ENCODE results near the gene UBE2O.
A peak's percentile ranks its signal among the peaks of the same experiment; 100 is the strongest.

UBE2O gene

DNA sequence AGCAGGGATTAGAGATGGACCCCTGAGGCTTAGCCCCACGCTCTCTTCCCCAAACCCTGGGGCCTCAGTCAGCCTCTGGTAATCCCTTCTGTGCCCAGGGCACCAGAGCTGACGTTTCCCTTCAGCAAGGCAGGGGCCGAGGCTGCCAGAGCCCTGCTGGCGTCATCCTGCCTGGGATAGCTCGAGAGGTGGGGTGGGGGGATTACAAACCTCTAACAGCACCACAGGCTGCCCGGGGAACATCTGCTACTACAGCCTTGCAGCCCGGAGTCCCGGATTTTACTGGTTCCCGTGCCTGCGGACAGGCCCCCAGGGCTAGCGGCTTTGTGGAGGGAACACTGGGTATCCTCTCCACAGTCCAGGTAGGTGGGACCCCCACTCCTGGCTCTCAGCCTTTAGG lies 14.4 kb upstream of the UBE2O start, which contains the start of gene AANAT:
AANAT (plus strand) TSS at position 238 of the 400 bp plus-strand sequence. CDS start 1,144 bp downstream, outside the sequence.
- H3K4me1 ChIP-seq (ENCODE audit: control insufficient read depth, insufficient read depth, low read length), result peaks cover 12% of the 10 kb centered on the region
- no peaks in the 10 kb centered on the region for H3K9me3 ChIP-seq (ENCODE audit: control insufficient read depth, low read length)
- H3K27ac ChIP-seq (ENCODE audit: insufficient read depth, low read depth, low read length, poor library complexity, severe bottlenecking), result peak within 1 kb of the TSS; percentile 66
- no peaks in the 10 kb centered on the region for H3K27me3 ChIP-seq (ENCODE audit: control insufficient read depth, insufficient read depth, low read length, poor library complexity, severe bottlenecking)
- 35% methylated on average over 11 of the region's 11 CpGs for WGBS, 2 experiments
- H3K4me3 ChIP-seq (ENCODE audit: insufficient read depth, low read depth, low read length), result no peak within 1 kb of the TSS
- H3K36me3 ChIP-seq (ENCODE audit: control insufficient read depth, insufficient read depth, low read length), result no peaks in the 10 kb centered on the region

DNA sequence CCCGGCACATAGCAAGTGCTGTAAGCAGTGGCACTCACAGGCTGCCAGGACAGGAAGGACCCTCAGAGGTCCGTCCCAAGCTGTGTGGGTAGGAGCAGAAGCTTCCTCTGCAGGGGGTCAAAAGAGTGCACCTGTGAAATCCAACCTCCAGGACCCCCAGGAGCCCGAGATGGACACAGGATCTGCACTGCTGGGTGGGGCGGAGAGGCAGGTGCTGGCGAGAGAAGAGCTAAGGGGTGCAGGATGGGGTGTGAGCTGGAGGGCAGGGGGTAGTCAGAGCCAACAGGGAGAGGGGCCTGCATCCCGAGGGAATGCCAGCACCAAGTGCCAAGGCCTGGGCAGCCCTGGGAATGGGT lies 13.8 kb upstream of the UBE2O start:
- Histone ChIP-seq H3K9me3 (ENCODE audit: control insufficient read depth, low read length) (no peaks in the 10 kb centered on the region), H3K4me1 (ENCODE audit: control insufficient read depth, insufficient read depth, low read length) (peaks cover 12% of the 10 kb centered on the region), H3K27ac (ENCODE audit: insufficient read depth, low read depth, low read length, poor library complexity, severe bottlenecking) (no peak overlapping the region), H3K4me3 (ENCODE audit: insufficient read depth, low read depth, low read length) (no peak overlapping the region), H3K36me3 (ENCODE audit: control insufficient read depth, insufficient read depth, low read length) (no peaks in the 10 kb centered on the region), H3K27me3 (ENCODE audit: control insufficient read depth, insufficient read depth, low read length, poor library complexity, severe bottlenecking) (no peaks in the 10 kb centered on the region)
- 86 to 87% methylated on average over 6 of the region's 6 CpGs for WGBS, 2 experiments

DNA sequence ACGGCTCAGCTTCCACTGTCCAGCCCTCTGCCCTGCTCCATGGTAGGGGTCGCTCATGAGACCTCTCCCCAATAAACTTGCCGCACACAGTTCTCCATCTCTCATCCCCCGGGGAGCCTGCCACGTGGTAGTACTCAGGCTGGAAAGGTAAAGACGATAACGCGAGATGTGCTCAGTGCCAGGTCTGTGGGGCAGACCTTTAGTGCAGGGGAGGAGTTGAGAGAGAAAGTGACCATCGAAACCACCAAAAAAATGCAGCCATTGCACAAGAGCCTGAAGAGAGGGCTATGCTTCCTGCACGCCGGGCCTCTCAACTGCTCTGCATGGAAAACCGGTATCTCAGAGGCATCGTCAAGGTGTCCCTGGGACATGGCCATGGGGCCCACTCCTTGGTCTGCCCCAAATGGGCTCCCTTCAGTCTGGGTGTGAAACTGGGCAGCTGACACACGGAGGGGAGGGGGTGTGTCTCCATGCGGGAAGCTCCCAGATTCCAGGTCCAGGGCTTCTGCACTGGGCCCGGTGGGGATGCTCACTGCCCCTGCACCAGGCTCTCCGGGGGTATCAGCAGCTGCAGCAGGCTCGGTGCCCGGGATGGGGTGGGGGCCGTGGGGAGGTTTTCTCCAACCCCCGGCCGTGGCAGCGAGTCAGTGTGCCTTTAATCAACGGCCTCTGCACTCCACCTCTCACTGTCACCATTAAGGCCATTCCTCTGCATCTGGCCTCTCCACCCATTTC lies 9.8 kb upstream of the UBE2O start:
- H3K4me3 ChIP-seq (ENCODE audit: insufficient read depth, low read depth, low read length), result no peak overlapping the region
- peaks cover 6% of the 10 kb centered on the region for H3K4me1 ChIP-seq (ENCODE audit: control insufficient read depth, insufficient read depth, low read length)
- WGBS, 2 experiments, result 88 to 92% methylated on average over 24 of the region's 24 CpGs
- no peaks in the 10 kb centered on the region for H3K27me3 ChIP-seq (ENCODE audit: control insufficient read depth, insufficient read depth, low read length, poor library complexity, severe bottlenecking)
- H3K9me3 ChIP-seq (ENCODE audit: control insufficient read depth, low read length), result no peaks in the 10 kb centered on the region
- no peak overlapping the region for H3K27ac ChIP-seq (ENCODE audit: insufficient read depth, low read depth, low read length, poor library complexity, severe bottlenecking)
- H3K36me3 ChIP-seq (ENCODE audit: control insufficient read depth, insufficient read depth, low read length), result no peaks in the 10 kb centered on the region

DNA sequence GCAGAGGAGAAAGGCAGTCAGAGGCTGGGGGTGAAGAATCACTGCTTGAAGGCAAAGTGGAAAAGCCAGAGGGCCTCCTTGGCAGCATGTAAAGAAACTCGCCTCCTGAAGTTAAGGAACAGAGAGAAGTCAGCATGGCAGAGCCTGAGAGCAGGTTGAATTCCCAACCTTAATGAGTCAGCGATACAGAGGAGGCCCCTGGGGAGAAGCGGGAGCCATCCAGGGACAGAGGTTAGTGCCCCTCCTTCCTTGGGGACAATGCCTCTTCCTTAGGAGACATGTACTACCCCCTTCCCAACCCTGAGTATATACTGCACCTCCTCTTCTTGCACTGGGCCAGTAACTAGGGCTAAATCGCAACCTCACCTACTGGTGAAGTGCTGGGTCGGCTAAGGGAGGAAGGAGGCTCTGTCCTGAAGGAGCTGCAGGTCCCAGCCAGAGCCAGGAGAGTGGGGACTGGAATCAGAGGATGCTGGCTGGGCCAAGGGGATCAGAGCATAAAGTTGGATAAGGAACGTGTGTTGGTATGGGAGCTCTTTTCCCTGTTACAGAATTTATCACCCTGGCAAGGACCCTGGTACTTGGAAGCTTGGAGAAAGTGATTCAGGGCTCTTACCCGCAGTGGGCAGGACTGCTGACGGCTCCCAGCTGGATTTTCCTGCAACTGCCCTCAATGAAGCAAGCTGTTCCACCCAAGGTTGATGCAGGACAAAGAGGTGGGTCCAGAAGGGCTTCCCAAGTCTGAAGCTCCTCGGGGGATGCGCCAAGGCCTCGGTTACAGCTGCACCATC lies 9.0 kb upstream of the UBE2O start:
- 76 to 79% methylated on average over 11 of the region's 11 CpGs for WGBS, 2 experiments
- H3K9me3 ChIP-seq (ENCODE audit: control insufficient read depth, low read length), result no peaks in the 10 kb centered on the region
- no peak overlapping the region for H3K4me3 ChIP-seq (ENCODE audit: insufficient read depth, low read depth, low read length)
- H3K27me3 ChIP-seq (ENCODE audit: control insufficient read depth, insufficient read depth, low read length, poor library complexity, severe bottlenecking), result no peaks in the 10 kb centered on the region
- no peak overlapping the region for H3K27ac ChIP-seq (ENCODE audit: insufficient read depth, low read depth, low read length, poor library complexity, severe bottlenecking)
- no peaks in the 10 kb centered on the region for H3K36me3 ChIP-seq (ENCODE audit: control insufficient read depth, insufficient read depth, low read length)
- H3K4me1 ChIP-seq (ENCODE audit: control insufficient read depth, insufficient read depth, low read length), result no peaks in the 10 kb centered on the region

DNA sequence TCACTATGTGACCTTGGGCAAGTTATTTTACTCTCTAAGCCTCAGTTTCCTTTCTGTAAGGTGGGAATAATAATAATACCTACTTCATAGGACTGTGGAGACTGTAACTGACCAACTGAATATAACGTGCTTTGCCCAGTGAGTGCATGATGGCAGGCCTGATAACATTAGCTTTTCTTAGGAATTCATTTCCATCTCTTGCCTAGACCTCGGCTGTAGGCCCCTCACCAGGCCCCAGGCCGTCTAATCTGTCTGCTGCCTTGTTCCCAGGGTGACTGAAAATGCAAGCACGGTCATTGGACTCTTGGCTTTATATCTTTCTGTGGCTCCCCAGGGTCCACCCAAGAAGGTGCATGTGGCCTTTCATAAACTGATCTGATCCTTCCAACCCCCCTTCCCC lies 6.7 kb upstream of the UBE2O start:
- H3K4me1 ChIP-seq (ENCODE audit: control insufficient read depth, insufficient read depth, low read length), result no peaks in the 10 kb centered on the region
- no peak overlapping the region for H3K4me3 ChIP-seq (ENCODE audit: insufficient read depth, low read depth, low read length)
- no peaks in the 10 kb centered on the region for H3K27me3 ChIP-seq (ENCODE audit: control insufficient read depth, insufficient read depth, low read length, poor library complexity, severe bottlenecking)
- no peaks in the 10 kb centered on the region for H3K36me3 ChIP-seq (ENCODE audit: control insufficient read depth, insufficient read depth, low read length)
- 82 to 92% methylated on average over 4 of the region's 4 CpGs for WGBS, 2 experiments
- H3K9me3 ChIP-seq (ENCODE audit: control insufficient read depth, low read length), result no peaks in the 10 kb centered on the region
- H3K27ac ChIP-seq (ENCODE audit: insufficient read depth, low read depth, low read length, poor library complexity, severe bottlenecking), result no peak overlapping the region

DNA sequence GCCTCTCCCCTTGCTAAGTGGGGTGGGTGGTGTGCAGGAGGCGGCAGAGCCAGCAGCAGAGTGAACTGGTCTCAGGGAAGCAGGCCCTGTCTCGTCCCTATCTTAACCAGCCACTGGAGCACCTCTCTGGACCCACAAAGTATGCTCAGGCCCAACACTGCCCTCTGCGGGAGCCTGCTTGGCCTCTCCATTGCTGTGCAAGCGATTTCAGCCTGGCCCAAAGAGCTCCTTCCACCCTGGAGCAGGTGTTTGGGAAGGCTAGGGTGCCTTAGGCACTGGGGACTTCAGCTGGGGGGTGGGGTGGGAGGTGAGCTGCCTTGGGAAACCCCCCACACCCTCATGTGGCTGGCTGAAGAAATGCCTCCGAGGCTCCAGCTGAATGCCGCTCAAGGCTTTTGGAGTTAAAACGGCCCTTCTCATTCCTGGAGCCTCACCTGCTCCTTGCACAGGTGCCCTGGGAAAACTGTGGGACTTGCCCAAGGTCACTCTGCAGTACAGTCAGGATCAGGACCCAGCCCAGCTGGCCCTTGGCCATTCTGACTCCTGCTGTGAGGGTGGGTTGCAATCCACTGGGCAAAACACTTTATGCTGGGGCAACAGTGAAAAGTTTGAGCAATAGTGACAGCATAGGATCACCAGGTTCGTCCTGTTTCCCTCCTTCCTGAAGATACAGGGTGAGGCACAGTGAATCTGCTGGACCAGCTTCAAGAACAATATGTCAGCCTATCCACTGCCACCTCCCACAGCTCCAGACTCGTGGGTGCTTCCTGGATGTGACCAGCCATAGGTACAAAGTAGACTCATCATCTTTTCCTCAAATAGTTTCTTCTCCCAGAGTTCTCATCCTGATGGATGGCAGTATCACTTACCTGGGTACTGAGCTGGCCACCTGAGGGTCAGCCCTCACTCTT lies 5.9 kb upstream of the UBE2O start:
- 48 to 52% methylated on average over 9 of the region's 9 CpGs for WGBS, 2 experiments
- Histone ChIP-seq H3K4me1 (ENCODE audit: control insufficient read depth, insufficient read depth, low read length) (no peaks in the 10 kb centered on the region), H3K27me3 (ENCODE audit: control insufficient read depth, insufficient read depth, low read length, poor library complexity, severe bottlenecking) (no peaks in the 10 kb centered on the region), H3K27ac (ENCODE audit: insufficient read depth, low read depth, low read length, poor library complexity, severe bottlenecking) (no peak overlapping the region), H3K4me3 (ENCODE audit: insufficient read depth, low read depth, low read length) (no peak overlapping the region), H3K36me3 (ENCODE audit: control insufficient read depth, insufficient read depth, low read length) (no peaks in the 10 kb centered on the region), H3K9me3 (ENCODE audit: control insufficient read depth, low read length) (no peaks in the 10 kb centered on the region)

DNA sequence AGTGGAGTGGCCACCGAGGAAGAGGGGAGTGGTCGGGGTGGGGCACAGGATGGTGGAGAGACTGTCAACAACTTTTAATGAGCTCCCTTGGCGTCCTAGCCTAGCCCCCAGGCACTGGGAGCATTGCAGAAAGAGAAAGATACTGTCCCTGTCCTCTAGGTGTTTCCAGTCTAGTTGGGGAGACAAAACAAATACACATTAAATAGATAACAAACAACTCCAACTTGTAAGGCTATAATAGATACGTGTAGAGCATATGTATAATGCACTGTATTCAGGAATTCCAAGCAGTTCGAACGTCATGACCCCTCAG lies 435 bp upstream of the UBE2O start:
- H3K4me1 ChIP-seq (ENCODE audit: control insufficient read depth, insufficient read depth, low read length), result peaks cover 8% of the 10 kb centered on the region
- no peaks in the 10 kb centered on the region for H3K9me3 ChIP-seq (ENCODE audit: control insufficient read depth, low read length)
- H3K27me3 ChIP-seq (ENCODE audit: control insufficient read depth, insufficient read depth, low read length, poor library complexity, severe bottlenecking), result no peaks in the 10 kb centered on the region
- H3K4me3 ChIP-seq (ENCODE audit: insufficient read depth, low read depth, low read length), result no peak overlapping the region
- H3K27ac ChIP-seq (ENCODE audit: insufficient read depth, low read depth, low read length, poor library complexity, severe bottlenecking), result no peak overlapping the region
- 48 to 49% methylated on average over 6 of the region's 6 CpGs for WGBS, 2 experiments
- H3K36me3 ChIP-seq (ENCODE audit: control insufficient read depth, insufficient read depth, low read length), result no peaks in the 10 kb centered on the region

DNA sequence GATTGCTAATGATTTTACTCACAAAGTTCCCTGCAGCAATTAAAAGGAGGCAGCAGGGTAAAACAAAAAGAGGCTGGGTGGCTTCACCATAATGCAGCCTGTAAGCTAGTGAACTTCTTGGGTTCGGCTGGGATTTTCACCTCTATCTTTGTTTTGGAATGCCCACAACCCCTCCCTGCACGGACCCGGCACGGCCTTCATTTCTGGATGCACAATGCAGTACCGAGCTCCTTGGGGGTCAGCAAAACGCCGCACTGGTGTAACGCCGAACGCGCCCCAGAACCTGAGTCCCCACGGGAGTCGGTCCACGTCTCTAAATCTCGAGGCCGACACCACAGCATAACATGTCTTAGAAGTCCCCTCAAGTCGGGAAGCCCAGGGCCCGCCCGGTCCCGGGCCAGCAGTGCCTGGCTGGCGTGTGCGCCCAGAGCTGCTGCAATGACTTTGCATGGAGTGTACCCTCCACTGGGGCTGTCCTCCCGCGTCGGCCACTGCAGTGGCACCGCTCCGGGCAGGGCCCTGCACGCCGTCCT lies 759 bp downstream of the UBE2O start:
- Histone ChIP-seq H3K4me3 (ENCODE audit: insufficient read depth, low read depth, low read length) (peak overlapping the region; percentile 69), H3K27me3 (ENCODE audit: control insufficient read depth, insufficient read depth, low read length, poor library complexity, severe bottlenecking) (no peaks in the 10 kb centered on the region), H3K9me3 (ENCODE audit: control insufficient read depth, low read length) (no peaks in the 10 kb centered on the region), H3K36me3 (ENCODE audit: control insufficient read depth, insufficient read depth, low read length) (no peaks in the 10 kb centered on the region), H3K4me1 (ENCODE audit: control insufficient read depth, insufficient read depth, low read length) (peaks cover 9% of the 10 kb centered on the region), H3K27ac (ENCODE audit: insufficient read depth, low read depth, low read length, poor library complexity, severe bottlenecking) (no peak overlapping the region)
- 0 to 1% methylated on average over 29 of the region's 29 CpGs for WGBS, 2 experiments

DNA sequence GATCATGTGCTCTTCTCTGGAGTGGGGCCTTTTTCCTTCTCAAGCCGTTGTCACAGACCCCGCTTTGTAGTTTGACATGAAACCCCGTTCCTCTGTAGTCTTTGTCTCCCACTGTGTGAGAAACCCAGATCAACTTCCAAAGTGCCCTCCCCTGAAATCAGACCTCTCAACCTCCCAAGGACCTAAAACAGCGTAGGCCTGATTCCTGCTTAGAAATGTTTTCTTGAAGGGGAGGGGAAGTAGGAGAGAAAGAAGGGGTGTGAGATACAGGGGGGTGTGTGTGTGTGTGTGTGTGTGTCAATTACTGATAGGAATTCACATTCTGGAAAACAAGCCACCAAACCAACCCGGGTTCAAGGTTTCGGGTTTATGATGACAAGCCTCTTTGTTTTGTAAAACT lies 1.4 kb downstream of the UBE2O start:
- 20% methylated on average over 6 of the region's 6 CpGs for WGBS, 2 experiments
- Histone ChIP-seq H3K36me3 (ENCODE audit: control insufficient read depth, insufficient read depth, low read length) (no peaks in the 10 kb centered on the region), H3K27me3 (ENCODE audit: control insufficient read depth, insufficient read depth, low read length, poor library complexity, severe bottlenecking) (no peaks in the 10 kb centered on the region), H3K4me3 (ENCODE audit: insufficient read depth, low read depth, low read length) (peak overlapping the region; percentile 69), H3K4me1 (ENCODE audit: control insufficient read depth, insufficient read depth, low read length) (peaks cover 14% of the 10 kb centered on the region), H3K9me3 (ENCODE audit: control insufficient read depth, low read length) (no peaks in the 10 kb centered on the region), H3K27ac (ENCODE audit: insufficient read depth, low read depth, low read length, poor library complexity, severe bottlenecking) (no peak overlapping the region)

DNA sequence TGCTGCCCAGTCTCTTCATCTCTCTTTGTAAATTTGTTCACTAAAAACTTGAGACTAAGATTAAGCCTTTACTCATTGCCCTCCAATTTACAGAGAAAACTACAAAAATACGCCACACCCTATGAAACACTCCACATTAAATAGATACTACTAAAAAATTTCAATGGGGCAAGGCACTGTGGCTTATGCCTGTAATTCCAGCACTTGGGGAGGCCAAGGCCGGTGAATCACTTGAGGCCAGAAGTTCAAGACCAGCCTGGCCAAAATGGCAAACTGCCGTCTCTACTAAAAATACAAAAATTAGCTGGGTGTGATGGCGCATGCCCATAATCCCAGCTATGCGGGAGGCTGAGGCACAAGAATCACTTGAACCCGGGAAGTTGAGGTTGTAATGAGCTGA lies 3.8 kb downstream of the UBE2O start:
- H3K4me1 ChIP-seq (ENCODE audit: control insufficient read depth, insufficient read depth, low read length), result peaks cover 23% of the 10 kb centered on the region
- no peak overlapping the region for H3K27ac ChIP-seq (ENCODE audit: insufficient read depth, low read depth, low read length, poor library complexity, severe bottlenecking)
- H3K9me3 ChIP-seq (ENCODE audit: control insufficient read depth, low read length), result no peaks in the 10 kb centered on the region
- no peaks in the 10 kb centered on the region for H3K36me3 ChIP-seq (ENCODE audit: control insufficient read depth, insufficient read depth, low read length)
- 93% methylated on average over 6 of the region's 6 CpGs for WGBS, 2 experiments
- no peak overlapping the region for H3K4me3 ChIP-seq (ENCODE audit: insufficient read depth, low read depth, low read length)
- H3K27me3 ChIP-seq (ENCODE audit: control insufficient read depth, insufficient read depth, low read length, poor library complexity, severe bottlenecking), result no peaks in the 10 kb centered on the region

Measured in ectodermal cell (in vitro differentiated cells).